ENCODE results near the gene ATP6AP1. TPM values are rescaled to one million over a fixed set of nuclear protein-coding genes. Genes with fewer than 3 reads are reported as not detected.
A peak's percentile ranks its signal among the peaks of the same experiment; 100 is the strongest.

Gene ATP6AP1
- total and polyA plus RNA-seq, 2 of the 13 experiments (the other 11 are each of a cell fraction or from before 2014, with no cell fraction given) = 56.7 to 110 TPM

GRCh38 chrX:154378799-154379568 is 49.5 kb upstream of the ATP6AP1 start, which contains the start of gene EMD (continued):
- TF ChIP-seq MXD1 (CRISPR knock-in tag; IDR thresholded peaks at IDR 0.05) (no peak), EZH2 (conservative IDR thresholded peaks at IDR 0.05; ENCODE audit: low read depth, low read length) (no peak), RFXANK (CRISPR knock-in tag; IDR thresholded peaks at IDR 0.05) (0 out of 2 replicates have a peak, but pooled peaks have one; percentile 35), NFIC (IDR thresholded peaks at IDR 0.05; ENCODE audit: low read length) (no peak), RBAK (CRISPR knock-in tag; IDR thresholded peaks at IDR 0.05) (no peak), ZNF30 (CRISPR knock-in tag; IDR thresholded peaks at IDR 0.05) (no peak), ZC3H4 (CRISPR knock-in tag; IDR thresholded peaks at IDR 0.05; ENCODE audit: borderline replicate concordance) (no peak), ZNF501 (CRISPR knock-in tag; IDR thresholded peaks at IDR 0.05) (no peak), THAP7 (CRISPR knock-in tag; IDR thresholded peaks at IDR 0.05) (no peak), RFXAP (CRISPR knock-in tag; IDR thresholded peaks at IDR 0.05; ENCODE audit: borderline replicate concordance) (0 out of 2 replicates have a peak, but pooled peaks have one; percentile 41), ZNF678 (CRISPR knock-in tag; IDR thresholded peaks at IDR 0.05) (no peak), ZBTB26 (CRISPR knock-in tag; IDR thresholded peaks at IDR 0.05; ENCODE audit: borderline replicate concordance) (no peak), TBX3 (IDR thresholded peaks at IDR 0.05; ENCODE audit: borderline replicate concordance) (no peak), CBX2 (IDR thresholded peaks at IDR 0.05; ENCODE audit: low read depth, low read length) (no peak), CBX2 (CRISPR knock-in tag; IDR thresholded peaks at IDR 0.05; ENCODE audit: low read depth) (no peak), BRD4 (CRISPR knock-in tag; IDR thresholded peaks at IDR 0.05) (no peak), MEIS1 (CRISPR knock-in tag; IDR thresholded peaks at IDR 0.05; ENCODE audit: borderline replicate concordance) (0 out of 2 replicates have a peak, but pooled peaks have one; percentile 9), ZFP82 (CRISPR knock-in tag; IDR thresholded peaks at IDR 0.05; ENCODE audit: borderline replicate concordance) (no peak), SIN3A (IDR thresholded peaks at IDR 0.05; ENCODE audit: borderline replicate concordance, low read depth, low read length) (0 out of 2 replicates have a peak, but pooled peaks have one; percentile 47), GFI1 (CRISPR knock-in tag; IDR thresholded peaks at IDR 0.05; ENCODE audit: borderline replicate concordance) (no peak), KAT2B (IDR thresholded peaks at IDR 0.05; ENCODE audit: borderline replicate concordance, low read depth, low read length) (no peak), NFE2L2 (IDR thresholded peaks at IDR 0.05; ENCODE audit: low read length) (no peak), NFKBIZ (CRISPR knock-in tag; IDR thresholded peaks at IDR 0.05) (no peak), ZBTB21 (CRISPR knock-in tag; IDR thresholded peaks at IDR 0.05) (peak; percentile 91), UBTF (CRISPR knock-in tag; IDR thresholded peaks at IDR 0.05) (peak; percentile 39; the same call in 1 of the 2 replicates), KDM5B (CRISPR knock-in tag; IDR thresholded peaks at IDR 0.05; ENCODE audit: borderline replicate concordance) (no peak), ZNF788 (CRISPR knock-in tag; IDR thresholded peaks at IDR 0.05; ENCODE audit: borderline replicate concordance) (no peak; the same call in 1 of the 2 replicates)
